SU-DHL-6 (cell line): ENCODE data around the gene GPC2.

Experiments
- H2AFZ ChIP-seq: fragments of 200-600 bp; sonication (generic); 2 replicates; pipeline ENCODE4 v1.6.1; 2014; ENCODE audit warnings: low read depth, mild to moderate bottlenecking, moderate library complexity, mixed read lengths, antibody characterized with exemption, low read length; ENCODE audit not compliant: severe bottlenecking
- H3F3A ChIP-seq: fragments of 200-600 bp; shearing (Covaris generic); 2 replicates; pipeline ENCODE4 v1.6.0; 2016; ENCODE audit warnings: antibody characterized with exemption, mild to moderate bottlenecking; ENCODE audit not compliant: insufficient read depth
- H3K27ac ChIP-seq: fragments of 200-600 bp; sonication (generic); 2 replicates; pipeline ENCODE4 v1.5.1; 2016; ENCODE audit warnings: low read depth, mild to moderate bottlenecking, low read length, moderate library complexity, mixed read lengths
- H3K27me3 ChIP-seq: fragments of 200-600 bp; sonication (generic), shearing (Covaris generic); 2 replicates; pipeline ENCODE4 v1.6.0; 2014; ENCODE audit warnings: mild to moderate bottlenecking, low read length
- H3K36me3 ChIP-seq: fragments of 200-600 bp; sonication (generic); 2 replicates; pipeline ENCODE4 v1.6.1; 2014; ENCODE audit warnings: mild to moderate bottlenecking, low read length, mixed read lengths
- H3K4me2 ChIP-seq: fragments of 300-600, 200-600 bp; shearing (Covaris generic), sonication (generic); 2 replicates; pipeline ENCODE4 v1.6.0; 2014; ENCODE audit warnings: low read length, low read depth, mild to moderate bottlenecking; ENCODE audit not compliant: poor library complexity, severe bottlenecking
- H3K4me3 ChIP-seq: fragments of 200-600 bp; sonication (generic); 2 replicates; pipeline ENCODE4 v1.5.1; 2014; ENCODE audit warnings: antibody characterized with exemption, low read length, mild to moderate bottlenecking, mixed read lengths; ENCODE audit not compliant: insufficient read depth, poor library complexity, severe bottlenecking
- H3K79me2 ChIP-seq: fragments of 200-600 bp; sonication (generic); 2 replicates; pipeline ENCODE4 v1.6.1; 2014; ENCODE audit warnings: mild to moderate bottlenecking, low read length, moderate library complexity; ENCODE audit not compliant: insufficient read depth
- H3K9ac ChIP-seq: fragments of 200-600 bp; sonication (generic); 2 replicates; pipeline ENCODE4 v1.7.0; 2014; ENCODE audit warnings: mild to moderate bottlenecking, low read length
- H3K9me2 ChIP-seq: fragments of 200-600 bp; sonication (generic); replicated peaks from 2 replicates; pipeline ENCODE4 v1.6.1; 2014; ENCODE audit warnings: low read length; ENCODE audit not compliant: insufficient read depth
- H3K9me3 ChIP-seq: fragments of 200-600 bp; sonication (generic); 2 replicates; pipeline ENCODE4 v1.6.1; 2014; ENCODE audit warnings: low read length, mixed read lengths; ENCODE audit not compliant: insufficient read depth
- H4K20me1 ChIP-seq: fragments of 200-600 bp; sonication (generic); 2 replicates; pipeline ENCODE4 v1.6.1; 2014; ENCODE audit warnings: low read depth, mild to moderate bottlenecking, antibody characterized with exemption, low read length, moderate library complexity, mixed read lengths
- CTCF ChIP-seq: fragments of 200-600 bp; sonication (generic); IDR thresholded peaks from one replicate; pipeline ENCODE4 v1.5.1; 2017; ENCODE audit warnings: antibody characterized with exemption, mild to moderate bottlenecking, low read length, moderate library complexity; ENCODE audit not compliant: insufficient read depth, poor library complexity, severe bottlenecking
- EZH2phosphoT487 ChIP-seq: fragments of 200-600 bp; sonication (generic), shearing (Covaris generic); conservative IDR thresholded peaks from 2 replicates; pipeline ENCODE4 v1.6.1; 2018; ENCODE audit warnings: mild to moderate bottlenecking, antibody characterized with exemption, low read length, moderate library complexity, mixed read lengths

GPC2 gene

DNA sequence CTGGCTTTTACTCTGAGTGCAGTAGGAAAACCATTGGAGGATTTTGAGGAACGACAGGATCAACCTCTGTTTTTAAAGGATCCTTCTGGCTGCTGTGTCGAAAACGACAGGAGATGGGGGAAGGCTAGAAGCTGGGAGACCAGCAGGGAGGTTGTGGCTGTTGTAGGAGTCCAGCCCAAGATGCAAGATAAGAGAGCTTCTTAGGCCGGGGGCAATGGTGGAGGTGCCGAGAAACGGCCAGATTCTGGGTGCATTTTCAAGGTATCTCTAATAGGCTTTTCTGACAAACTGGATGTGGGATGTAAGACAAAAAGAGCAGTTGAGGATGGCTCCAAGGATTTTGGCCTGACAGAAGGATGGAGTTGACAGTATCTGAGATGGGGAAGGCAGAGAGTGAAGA is 32.3 kb upstream of the GPC2 start:
- no peak overlapping the region for H3K4me3 ChIP-seq
- H3K9me3 ChIP-seq, result no peaks in the 10 kb centered on the region
- no peaks in the 10 kb centered on the region for H3K27me3 ChIP-seq
- H3K36me3 ChIP-seq, result no peaks in the 10 kb centered on the region
- H4K20me1 ChIP-seq, result no peaks in the 10 kb centered on the region
- H3K79me2 ChIP-seq, result no peaks in the 10 kb centered on the region
- no peak overlapping the region for H3K9ac ChIP-seq
- H3K9me2 ChIP-seq, result no peaks in the 10 kb centered on the region
- no peak overlapping the region for H3K27ac ChIP-seq
- peaks cover 29% of the 10 kb centered on the region for H3F3A ChIP-seq
- TF ChIP-seq EZH2phosphoT487, result no peak
- TF ChIP-seq CTCF, result no peak
- H2AFZ ChIP-seq, result no peak overlapping the region
- no peak overlapping the region for H3K4me2 ChIP-seq

DNA sequence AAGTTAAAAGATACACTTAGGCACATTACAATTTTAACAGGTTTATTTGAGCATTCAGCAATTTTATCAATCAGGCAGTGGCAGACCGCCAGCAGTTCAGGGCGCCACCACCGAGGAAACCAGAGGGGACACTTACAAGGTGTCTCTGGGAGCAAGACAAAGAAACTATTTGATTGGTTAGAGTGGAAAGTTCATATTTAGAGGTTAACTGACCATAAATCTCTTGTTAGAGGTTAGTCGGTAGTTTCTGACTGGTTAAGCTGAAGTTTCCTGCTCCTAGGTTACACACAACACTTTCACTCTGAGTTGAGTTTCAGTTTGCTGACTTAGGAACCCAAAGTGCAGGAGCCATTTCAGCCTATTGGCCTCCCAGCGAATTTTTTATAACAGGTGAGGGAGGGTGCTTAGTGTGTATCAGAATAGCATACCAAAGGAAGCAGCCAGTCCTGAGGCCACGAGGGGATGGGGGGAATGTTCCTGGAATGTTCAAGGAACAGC is 31.8 kb upstream of the GPC2 start:
- no peaks in the 10 kb centered on the region for H3K9me3 ChIP-seq
- no peak overlapping the region for H3K4me2 ChIP-seq
- no peak overlapping the region for H2AFZ ChIP-seq
- peaks cover 23% of the 10 kb centered on the region for H3F3A ChIP-seq
- H3K27ac ChIP-seq, result no peak overlapping the region
- H3K9me2 ChIP-seq, result no peaks in the 10 kb centered on the region
- no peaks in the 10 kb centered on the region for H3K36me3 ChIP-seq
- no peak for TF ChIP-seq EZH2phosphoT487
- TF ChIP-seq CTCF, result no peak
- H3K27me3 ChIP-seq, result no peaks in the 10 kb centered on the region
- H3K9ac ChIP-seq, result no peak overlapping the region
- no peaks in the 10 kb centered on the region for H3K79me2 ChIP-seq
- no peak overlapping the region for H3K4me3 ChIP-seq
- H4K20me1 ChIP-seq, result no peaks in the 10 kb centered on the region

DNA sequence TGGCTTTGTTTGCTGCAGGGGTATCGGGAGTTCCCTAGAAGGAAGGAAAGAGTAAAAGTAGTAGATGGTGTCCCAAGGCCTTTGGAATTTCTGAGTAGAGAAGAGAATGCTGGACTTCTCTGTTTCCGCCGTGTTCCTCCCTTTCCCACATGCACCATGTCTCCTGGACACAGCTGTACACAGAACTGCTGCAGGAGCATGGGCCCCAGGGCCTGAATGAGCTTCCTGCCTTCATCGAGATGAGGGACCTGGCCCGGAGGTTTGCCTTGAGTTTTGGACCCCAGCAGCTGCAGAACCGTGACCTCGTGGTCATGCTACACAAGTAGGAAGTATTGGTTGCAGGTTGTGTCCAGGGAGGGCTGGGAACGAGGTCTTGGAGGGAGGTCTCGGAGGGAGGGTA is 27.3 kb upstream of the GPC2 start:
- Histone ChIP-seq H3K27me3 (no peaks in the 10 kb centered on the region), H4K20me1 (no peaks in the 10 kb centered on the region), H3K4me3 (no peak overlapping the region), H3K9me2 (no peaks in the 10 kb centered on the region), H3K4me2 (no peak overlapping the region), H3F3A (no peaks in the 10 kb centered on the region), H3K36me3 (no peaks in the 10 kb centered on the region), H3K79me2 (no peaks in the 10 kb centered on the region), H2AFZ (no peak overlapping the region), H3K9ac (no peak overlapping the region), H3K27ac (no peak overlapping the region), H3K9me3 (no peaks in the 10 kb centered on the region)
- TF ChIP-seq CTCF (no peak), EZH2phosphoT487 (no peak)
